Astrocyte (in vitro differentiated cells and primary cell): ENCODE results near the gene CLDN18.

Experiments used
- CTCF ChIP-seq: IDR thresholded peaks from 2 replicates; pipeline ENCODE4 v1.5.1; 2011; ENCODE audit warnings: low read depth, mild to moderate bottlenecking, inconsistent platforms, low read length, moderate library complexity; ENCODE audit not compliant: insufficient read depth
- EZH2 ChIP-seq: IDR thresholded peaks from 2 replicates; pipeline ENCODE4 v1.6.1; 2012; ENCODE audit warnings: mild to moderate bottlenecking, low read length, inconsistent platforms; ENCODE audit not compliant: insufficient read depth

GRCh38 chr3:137988982-137989381 lies 21.0 kb upstream of the CLDN18 start:
- TF ChIP-seq CTCF = no peak
- TF ChIP-seq EZH2 = no peak
